Mesenchymal stem cell (in vitro differentiated cells and primary cell): ENCODE measurements around the gene TXNDC9.
"Not testable (repeated sequence)": the region's sequence is repeated elsewhere in the genome, so short reads cannot be mapped to it uniquely, and the experiment has no call there.

Source experiments
- DNase-seq: peaks from one replicate; pipeline ENCODE4 v3.0.0-alpha.2; 2013
- H2AFZ ChIP-seq: one replicate; pipeline ENCODE4 v1.6.1; 2013; ENCODE audit warnings: low read depth, mild to moderate bottlenecking, control low read depth, inconsistent platforms, low read length, moderate library complexity
- H2AK5ac ChIP-seq: 2 replicates; pipeline ENCODE4 v1.6.1; 2013; ENCODE audit warnings: low read length, moderate library complexity, mild to moderate bottlenecking, inconsistent platforms; ENCODE audit not compliant: severe bottlenecking
- H2BK120ac ChIP-seq: one replicate; pipeline ENCODE4 v1.6.1; 2013; ENCODE audit warnings: low read depth, mild to moderate bottlenecking, inconsistent platforms, low read length, moderate library complexity
- H2BK12ac ChIP-seq, 2 experiments: one replicate each; pipeline ENCODE4 v1.6.1; 2013; ENCODE audit warnings: inconsistent platforms in 2 of 2, low read length in 2 of 2, mild to moderate bottlenecking in 2 of 2, moderate library complexity in 2 of 2, control low read depth in 1 of 2
- H2BK15ac ChIP-seq: one replicate; pipeline ENCODE4 v1.6.1; 2013; ENCODE audit warnings: mild to moderate bottlenecking, low read depth, inconsistent platforms; ENCODE audit not compliant: poor library complexity, severe bottlenecking
- H2BK5ac ChIP-seq: 2 replicates; pipeline ENCODE4 v1.6.1; 2013; ENCODE audit warnings: low read depth, mild to moderate bottlenecking, low read length, control low read depth, inconsistent platforms; ENCODE audit not compliant: poor library complexity, severe bottlenecking
- H3K14ac ChIP-seq, 2 experiments: one replicate each; pipeline ENCODE4 v1.6.1; 2013; ENCODE audit warnings: inconsistent platforms in 2 of 2, low read length in 2 of 2, control low read depth in 1 of 2, mild to moderate bottlenecking in 1 of 2, moderate library complexity in 1 of 2
- H3K18ac ChIP-seq, 2 experiments: one replicate each; pipeline ENCODE4 v1.6.1; 2013; ENCODE audit warnings: inconsistent platforms in 2 of 2, low read length in 2 of 2, control low read depth in 1 of 2, low read depth in 1 of 2, mild to moderate bottlenecking in 1 of 2
- H3K23ac ChIP-seq, 2 experiments: one replicate each; pipeline ENCODE4 v1.6.1; 2013; ENCODE audit warnings: inconsistent platforms in 2 of 2, low read length in 2 of 2, mild to moderate bottlenecking in 2 of 2, moderate library complexity in 2 of 2, control low read depth in 1 of 2
- H3K27ac ChIP-seq: 2 replicates; pipeline ENCODE4 v1.5.1; 2013; ENCODE audit warnings: mild to moderate bottlenecking, moderate library complexity, low read length, control low read depth, inconsistent platforms; ENCODE audit not compliant: poor library complexity, severe bottlenecking
- H3K27me3 ChIP-seq, 2 experiments: 2 replicates each; pipeline versions ENCODE4 v1.6.1 to v1.7.0; 2013; ENCODE audit warnings: low read length in 2 of 2, mild to moderate bottlenecking in 2 of 2, moderate library complexity in 2 of 2, control low read depth in 1 of 2, inconsistent platforms in 1 of 2; ENCODE audit not compliant: control insufficient read depth in 1 of 2, insufficient read depth in 1 of 2
- H3K36me3 ChIP-seq, 2 experiments: 2 replicates each; pipeline versions ENCODE4 v1.6.1 to v1.7.0; 2013; ENCODE audit warnings: low read length in 2 of 2, control low read depth in 1 of 2, inconsistent platforms in 1 of 2, low read depth in 1 of 2, mild to moderate bottlenecking in 1 of 2; ENCODE audit not compliant: insufficient read depth in 2 of 2, control insufficient read depth in 1 of 2
- H3K4ac ChIP-seq, 2 experiments: one replicate each; pipeline ENCODE4 v1.6.1; 2013; ENCODE audit warnings: inconsistent platforms in 2 of 2, low read length in 2 of 2, mild to moderate bottlenecking in 2 of 2, moderate library complexity in 2 of 2, control low read depth in 1 of 2, low read depth in 1 of 2
- H3K4me1 ChIP-seq: 2 replicates; pipeline ENCODE4 v1.6.1; 2013; ENCODE audit warnings: low read depth, low read length, control low read depth; ENCODE audit not compliant: control insufficient read depth, insufficient read depth
- H3K4me2 ChIP-seq: 2 replicates; pipeline ENCODE4 v1.6.1; 2013; ENCODE audit warnings: low read length, mild to moderate bottlenecking, inconsistent platforms; ENCODE audit not compliant: poor library complexity, severe bottlenecking
- H3K4me3 ChIP-seq, 2 experiments: 2 replicates each; pipeline versions ENCODE4 v1.5.1 to v1.7.0; 2013; ENCODE audit warnings: low read length in 2 of 2, mild to moderate bottlenecking in 2 of 2, control low read depth in 1 of 2, low read depth in 1 of 2; ENCODE audit not compliant: insufficient read depth in 1 of 2
- H3K79me1 ChIP-seq: replicated peaks from 2 replicates; pipeline ENCODE4 v1.6.1; 2013; ENCODE audit warnings: mild to moderate bottlenecking, control low read depth, low read length, inconsistent platforms; ENCODE audit not compliant: poor library complexity, severe bottlenecking
- H3K9ac ChIP-seq: 2 replicates; pipeline ENCODE4 v1.7.0; 2013; ENCODE audit warnings: mild to moderate bottlenecking, low read length, moderate library complexity
- H3K9me3 ChIP-seq: 2 replicates; pipeline ENCODE4 v1.7.0; 2013; ENCODE audit warnings: mild to moderate bottlenecking, low read length; ENCODE audit not compliant: control insufficient read depth
- H4K8ac ChIP-seq: one replicate; pipeline ENCODE4 v1.6.1; 2013; ENCODE audit warnings: inconsistent platforms, mild to moderate bottlenecking, low read length, moderate library complexity
- H4K91ac ChIP-seq: one replicate; pipeline ENCODE4 v1.6.1; 2013; ENCODE audit warnings: mild to moderate bottlenecking, low read length, inconsistent platforms
- WGBS: methylation state at CpG from one replicate; pipeline ENCODE4 v1.1.7; 2013; ENCODE audit warnings: mixed read lengths; 5-methylcytosine and 5-hydroxymethylcytosine counted together

Gene TXNDC9

DNA sequence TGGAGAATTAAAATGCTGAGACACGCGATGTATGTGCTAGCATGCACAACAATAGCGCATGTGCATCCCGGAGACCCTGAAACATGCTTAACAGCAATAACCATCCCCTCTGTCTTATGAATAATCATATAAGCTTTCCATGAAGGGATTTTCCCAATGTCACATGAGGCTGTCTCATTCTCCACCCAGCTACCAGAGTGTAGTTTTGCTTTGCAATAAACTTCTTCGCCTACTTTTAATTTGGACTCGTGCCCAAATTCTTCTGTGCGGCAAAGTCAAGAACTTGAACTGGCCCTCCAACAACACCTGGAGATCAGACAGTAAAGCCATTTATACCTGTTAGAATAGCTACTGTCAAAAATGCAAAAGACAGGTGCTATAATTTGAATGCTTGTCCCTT is 50.6 kb downstream of the TXNDC9 start:
- Histone ChIP-seq H3K18ac (no peak overlapping the region), H4K91ac (no peak overlapping the region), H3K14ac (no peak overlapping the region), H2AK5ac (no peak overlapping the region), H3K4me2 (no peak overlapping the region), H2AFZ (no peak overlapping the region), H3K36me3 (peaks cover 0 to 10% of the 10 kb centered on the region in 2 experiments), H2BK120ac (no peak overlapping the region), H3K23ac (no peak overlapping the region), H3K9me3 (no peaks in the 10 kb centered on the region), H2BK15ac (no peak overlapping the region), H3K4me1 (no peaks in the 10 kb centered on the region), H4K8ac (no peak overlapping the region), H3K4me3 (no peak overlapping the region), H3K79me1 (no peaks in the 10 kb centered on the region), H2BK12ac (no peak overlapping the region), H3K9ac (no peak overlapping the region), H2BK5ac (no peak overlapping the region), H3K4ac (no peak overlapping the region), H3K27ac (no peak overlapping the region), H3K27me3 (no peaks in the 10 kb centered on the region)
- 96% methylated on average over 7 of the region's 7 CpGs for WGBS
- no peak for DNase-seq

DNA sequence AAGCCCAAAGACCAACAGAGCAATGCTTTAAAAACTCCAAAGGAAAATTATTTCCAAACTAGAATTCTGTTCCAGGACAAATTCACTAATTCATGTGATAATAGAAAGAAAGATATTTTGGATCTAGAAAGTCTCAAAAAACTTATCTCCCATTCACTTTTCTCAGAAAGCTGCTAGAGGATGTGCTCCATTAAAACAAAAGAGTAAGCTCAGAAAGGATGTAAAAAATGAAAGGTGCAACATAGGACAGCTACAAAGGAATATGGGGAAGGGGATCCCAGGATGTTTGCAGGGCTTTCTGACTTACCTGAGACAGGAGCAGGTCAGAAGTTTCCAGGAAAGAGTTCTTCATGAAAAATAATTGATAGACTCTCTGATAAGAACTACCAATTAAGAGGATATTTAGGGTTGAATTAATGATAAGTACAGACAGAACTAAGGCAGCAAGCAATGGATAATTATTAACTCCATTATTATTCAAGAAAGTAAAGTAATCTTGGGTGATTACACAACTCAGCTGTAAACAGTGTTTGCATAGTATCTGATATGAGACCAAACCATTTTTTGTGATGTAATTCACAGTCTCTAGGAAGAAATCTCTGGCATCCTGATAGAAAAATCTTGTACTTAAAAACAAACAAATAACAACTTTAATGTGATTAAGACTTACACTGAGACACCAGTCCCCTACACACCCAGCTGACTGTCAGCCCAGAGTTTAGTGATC is 56.0 kb downstream of the TXNDC9 start:
- Histone ChIP-seq H3K18ac (no peak overlapping the region), H3K4me3 (no peak overlapping the region), H3K27me3 (no peaks in the 10 kb centered on the region), H3K27ac (peak overlapping the region; percentile 96), H2BK5ac (no peak overlapping the region), H3K36me3 (peaks cover 0 to 10% of the 10 kb centered on the region in 2 experiments), H4K91ac (no peak overlapping the region), H4K8ac (no peak overlapping the region), H3K23ac (no peak overlapping the region), H3K9me3 (peaks cover 4% of the 10 kb centered on the region), H3K9ac (no peak overlapping the region), H3K4me2 (no peak overlapping the region), H2BK15ac (no peak overlapping the region), H3K79me1 (no peaks in the 10 kb centered on the region), H3K4me1 (peaks cover 4% of the 10 kb centered on the region), H3K4ac (no peak overlapping the region), H2AK5ac (no peak overlapping the region), H2BK12ac (no peak overlapping the region), H2BK120ac (no peak overlapping the region), H2AFZ (no peak overlapping the region), H3K14ac (no peak overlapping the region)
- no peak for DNase-seq

DNA sequence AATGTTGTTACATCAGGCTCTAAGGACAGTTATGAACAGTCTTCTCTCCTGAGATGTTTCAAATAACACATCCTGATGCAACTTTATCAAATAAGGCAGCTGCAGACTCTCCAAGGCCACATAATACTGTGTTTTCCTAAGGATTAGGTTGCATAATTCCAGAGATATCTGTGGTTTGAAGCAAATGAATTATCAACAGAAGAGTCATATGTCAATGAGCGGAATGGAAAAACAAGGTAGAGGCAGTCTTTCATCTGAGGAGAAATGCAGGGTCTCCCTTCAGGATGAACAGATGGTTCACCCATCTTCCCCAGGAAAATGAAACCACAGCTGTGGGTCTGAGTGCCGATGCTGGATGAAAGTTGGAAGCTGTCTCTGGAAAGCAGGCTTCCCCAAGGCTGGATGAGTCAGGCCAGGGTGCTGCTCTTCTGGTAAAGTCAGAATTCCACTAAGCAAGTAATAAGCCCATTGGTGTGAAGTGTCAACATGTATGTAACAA is 57.3 kb downstream of the TXNDC9 start:
- Histone ChIP-seq H3K4ac (no peak overlapping the region), H2BK5ac (no peak overlapping the region), H3K9me3 (peaks cover 4% of the 10 kb centered on the region), H3K27ac (peak overlapping the region; percentile 96), H3K14ac (no peak overlapping the region), H3K79me1 (no peaks in the 10 kb centered on the region), H4K8ac (no peak overlapping the region), H2BK120ac (no peak overlapping the region), H2AFZ (no peak overlapping the region), H4K91ac (no peak overlapping the region), H2BK12ac (no peak overlapping the region), H3K4me3 (peak overlapping the region in 1 of 2 experiments; percentile 60), H3K18ac (no peak overlapping the region), H3K36me3 (no peaks in the 10 kb centered on the region), H3K23ac (no peak overlapping the region), H2AK5ac (no peak overlapping the region), H3K27me3 (no peaks in the 10 kb centered on the region), H3K4me2 (no peak overlapping the region), H2BK15ac (no peak overlapping the region), H3K9ac (peak overlapping the region; percentile 37), H3K4me1 (peaks cover 4% of the 10 kb centered on the region)
- 64% methylated on average over 2 of the region's 2 CpGs for WGBS
- peak; percentile 85 for DNase-seq

DNA sequence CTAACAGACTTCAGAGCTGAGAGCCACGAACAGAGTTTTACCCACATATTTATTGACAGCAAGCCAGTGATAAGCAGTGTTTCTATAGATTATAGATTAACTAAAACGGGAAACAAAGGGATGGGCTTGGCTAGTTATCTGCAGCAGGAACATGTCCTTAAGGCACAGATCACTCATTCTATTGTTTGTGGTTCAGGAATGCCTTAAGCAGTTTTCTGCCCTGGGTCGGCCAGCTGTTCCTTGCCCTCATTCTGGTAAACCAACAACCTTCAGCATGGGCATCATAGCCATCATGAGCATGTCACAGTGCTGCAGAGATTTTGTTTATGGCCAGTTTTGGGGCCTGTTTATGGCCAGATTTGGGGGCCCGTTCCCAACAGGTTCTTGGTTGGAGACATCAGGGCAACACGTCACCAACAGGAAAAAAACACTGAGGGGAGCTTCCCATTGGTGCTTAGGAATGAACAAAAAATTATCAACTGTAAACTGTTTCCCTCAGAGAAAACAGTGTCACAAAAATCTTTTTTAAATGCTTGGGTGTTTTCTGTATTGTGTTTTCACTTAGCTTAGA is 57.9 kb downstream of the TXNDC9 start:
- not testable (repeated sequence) for H2BK120ac ChIP-seq, H3K4ac ChIP-seq, H3K4me1 ChIP-seq, H2AFZ ChIP-seq, H2BK15ac ChIP-seq, H3K18ac ChIP-seq, H4K8ac ChIP-seq, H4K91ac ChIP-seq, H3K23ac ChIP-seq, H3K36me3 ChIP-seq, H3K9me3 ChIP-seq, DNase-seq, H3K4me2 ChIP-seq, H2BK12ac ChIP-seq, H3K79me1 ChIP-seq, H3K14ac ChIP-seq, H3K27me3 ChIP-seq
- Histone ChIP-seq H3K9ac (peak overlapping the region; percentile 37), H2AK5ac (peak overlapping the region; percentile 100), H2BK5ac (peak overlapping the region; percentile 92), H3K27ac (peak overlapping the region; percentile 96), H3K4me3 (peak overlapping the region in 1 of 2 experiments; percentile 60)
- 92% methylated on average over 3 of the region's 5 CpGs for WGBS
